Transverse colon (tissue), 4 donors: ENCODE measurements around the gene B9D1. TPM values are rescaled to one million over a fixed set of nuclear protein-coding genes. Genes with fewer than 3 reads are reported as not detected.

Experiments used
- DNase-seq: peaks from one replicate; pipeline ENCODE4 v3.0.0-alpha.2; 2019
- H3K27ac ChIP-seq, 4 donors: fragments of 200-600 bp; sonication (generic); 2 replicates each; pipeline ENCODE4 v1.5.1; 2016 to 2018; ENCODE audit warnings: inconsistent platforms in 4 of 4
- H3K27me3 ChIP-seq: fragments of 200-600 bp; sonication (generic); 2 replicates; pipeline ENCODE4 v1.5.1; 2017; ENCODE audit warnings: inconsistent platforms
- H3K36me3 ChIP-seq, 4 donors: fragments of 200-600 bp; sonication (generic); 2 replicates each; pipeline ENCODE4 v1.5.1; 2017 to 2019; ENCODE audit warnings: inconsistent platforms in 4 of 4
- H3K4me1 ChIP-seq, 4 donors: fragments of 200-600 bp; sonication (generic); 2 replicates each; pipeline ENCODE4 v1.5.1; 2017 to 2020; ENCODE audit warnings: inconsistent platforms in 4 of 4
- H3K4me3 ChIP-seq, 4 donors: fragments of 200-600 bp; sonication (generic); 1 replicate in 1 of 4; 2 replicates in 3 of 4; pipeline versions ENCODE4 v1.5.1 to v1.6.1; 2017 to 2019; ENCODE audit warnings: inconsistent platforms in 4 of 4
- H3K9me3 ChIP-seq, 2 donors: fragments of 200-600 bp; sonication (generic); 2 replicates each; pipeline ENCODE4 v1.5.1; 2017 to 2019; ENCODE audit warnings: inconsistent platforms in 2 of 2
- CTCF ChIP-seq, 5 experiments: fragments of 200-600 bp in 3 of 5; fragments of 450-650 bp in 2 of 5; sonication (generic) in 3 of 5; IDR thresholded peaks; 1 replicate in 2 of 5; 2 replicates in 3 of 5; pipeline ENCODE4 v1.5.1; 2016 to 2017; ENCODE audit warnings: antibody characterized with exemption in 5 of 5, inconsistent platforms in 3 of 5, mild to moderate bottlenecking in 2 of 5, moderate library complexity in 1 of 5
- EP300 ChIP-seq: sonication (generic); formaldehyde crosslinking; IDR thresholded peaks from one replicate; pipeline ENCODE4 v1.6.1; 2017; ENCODE audit warnings: antibody characterized with exemption, low read depth
- POLR2A ChIP-seq: fragments of 450-650 bp; IDR thresholded peaks from one replicate; pipeline ENCODE4 v1.6.1; 2016; ENCODE audit warnings: antibody characterized with exemption, mild to moderate bottlenecking, moderate library complexity
- POLR2AphosphoS5 ChIP-seq, 3 donors: sonication (generic); formaldehyde crosslinking; IDR thresholded peaks; one replicate each; pipeline ENCODE4 v1.6.1; 2016; ENCODE audit warnings: antibody characterized with exemption in 3 of 3
- WGBS, 2 donors: methylation state at CpG; one replicate each; pipeline ENCODE4 v1.1.5; 2018; ENCODE audit warnings: low coverage in 1 of 2; 5-methylcytosine and 5-hydroxymethylcytosine counted together
- in situ Hi-C, 4 donors: fragments of 200-750 bp; cut with MboI; loops; one replicate each; pipeline versions ENCODE4 v1.15.0 to v1.15.1; 2017; ENCODE audit warnings: low sequenced_read_pairs in 3 of 4, low pct_ligation_motif_present in 1 of 4, low pct_unique_long_range_greater_than_20kb in 1 of 4
- intact Hi-C: fragments of 100-400 bp; cut with DNase I; formaldehyde crosslinking; loops from one replicate; pipeline ENCODE4 v1.15.1; 2023; ENCODE audit warnings: low total_unique reads
- total RNA-seq, 4 donors: library from RNA; depleted of rRNA; stranded (reverse); fragments of >200 nt; gene quantifications; one replicate each; pipeline ENCODE4 v1.1.0, GENCODE V29; 2016

Gene B9D1
- total RNA-seq, 4 donors from 2014 or later: 6.0 to 17.6 (median 9.5) TPM

GRCh38 chr17:19401321-19402010 is 38.9 kb upstream of the B9D1 start:
- DNase-seq: peak; percentile 69
- H3K27ac ChIP-seq: peak overlapping the region; percentile 31 to 67 (median 42)

GRCh38 chr17:19399750-19400450 is 37.4 kb upstream of the B9D1 start:
- Histone ChIP-seq H3K4me1 (peaks cover 27 to 56% (median 36%) of the 10 kb centered on the region in 4 donors), H3K27me3 (no peaks in the 10 kb centered on the region), H3K36me3 (no peaks in the 10 kb centered on the region), H3K4me3 (no peak overlapping the region), H3K27ac (peak overlapping the region; percentile 3 to 88 (median 26)), H3K9me3 (no peaks in the 10 kb centered on the region)
- TF ChIP-seq CTCF (IDR thresholded peaks at IDR 0.05) (no peak), POLR2AphosphoS5 (IDR thresholded peaks at IDR 0.05) (no peak), POLR2A (no peak), EP300 (no peak)
- WGBS, 2 donors: 81 to 100% methylated on average over 1 to 3 of the region's 3 CpGs
- intact Hi-C loops: no loop called here
- in situ Hi-C loops: no loop called here
- no peak for DNase-seq

More at GRCh38 chr17:19401321-19402010, 38.9 kb upstream of the B9D1 start:
- in situ Hi-C loops (no loop called here), intact Hi-C loops (no loop called here)
- H3K27me3 ChIP-seq: no peaks in the 10 kb centered on the region
- H3K9me3 ChIP-seq: no peaks in the 10 kb centered on the region
- peaks cover 27 to 56% (median 36%) of the 10 kb centered on the region in 4 donors for H3K4me1 ChIP-seq
- H3K4me3 ChIP-seq: no peak overlapping the region
- WGBS, 2 donors: 40 to 64% methylated on average over 4 to 8 of the region's 8 CpGs
- no peaks in the 10 kb centered on the region for H3K36me3 ChIP-seq
- TF ChIP-seq EP300 (no peak), POLR2A (no peak), POLR2AphosphoS5 (IDR thresholded peaks at IDR 0.05) (no peak), CTCF (IDR thresholded peaks at IDR 0.05) (no peak)

DNA sequence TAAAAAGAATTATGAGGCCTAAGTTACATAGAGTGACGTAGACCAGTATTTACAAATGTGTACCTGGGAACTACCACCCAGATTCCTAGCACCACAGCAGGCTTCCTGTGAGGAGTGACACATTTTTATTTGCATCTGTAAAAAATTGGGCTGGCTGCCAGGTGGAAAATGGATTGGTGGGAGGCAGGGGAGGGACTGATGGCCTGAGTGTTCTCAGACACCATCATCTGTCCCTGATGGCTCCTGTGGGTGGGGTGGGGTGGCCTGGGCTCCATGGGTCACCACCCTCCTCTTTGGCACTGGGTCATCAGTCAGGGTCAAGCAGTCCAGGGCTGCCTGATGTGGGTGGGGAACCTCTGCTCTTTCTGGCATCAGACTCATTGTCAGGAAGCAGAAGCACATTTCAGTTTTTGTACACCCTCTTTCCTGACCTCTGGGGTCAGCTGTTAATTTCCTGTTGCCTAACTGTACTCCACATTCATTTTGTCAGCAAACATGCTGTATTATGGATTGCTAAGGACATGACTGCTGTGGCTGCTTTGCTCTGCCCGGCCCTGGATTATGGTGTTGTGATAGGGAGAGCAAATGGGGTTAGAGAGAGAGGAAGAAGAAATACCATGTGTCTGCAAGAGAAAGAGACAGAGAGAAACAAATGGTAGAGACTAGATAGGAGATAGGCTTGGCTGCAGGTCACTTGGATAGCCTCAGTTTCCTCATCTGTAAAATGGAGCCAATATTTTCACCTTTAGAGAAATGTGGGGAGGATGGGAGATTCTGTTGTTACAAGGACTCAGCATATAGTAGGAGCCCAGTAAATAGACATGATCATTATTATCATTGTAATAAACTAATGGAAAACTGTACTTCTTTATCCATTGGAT is 36.0 kb upstream of the B9D1 start:
- Histone ChIP-seq H3K27me3 (no peaks in the 10 kb centered on the region), H3K36me3 (no peaks in the 10 kb centered on the region), H3K4me3 (no peak overlapping the region), H3K9me3 (no peaks in the 10 kb centered on the region), H3K4me1 (peaks cover 27 to 56% (median 36%) of the 10 kb centered on the region in 4 donors), H3K27ac (peak overlapping the region; percentile 78 to 90 (median 84))
- intact Hi-C loops (no loop called here), in situ Hi-C loops (no loop called here)
- peak; percentile 85 for DNase-seq
- WGBS, 2 donors: 22 to 56% methylated on average over 1 to 2 of the region's 2 CpGs
- no peak for TF ChIP-seq POLR2A
- peak in 2 of 3 donors; percentile 11 to 26 for TF ChIP-seq POLR2AphosphoS5 (IDR thresholded peaks at IDR 0.05)
- TF ChIP-seq EP300: peak; percentile 52
- TF ChIP-seq CTCF (IDR thresholded peaks at IDR 0.05): no peak
